Measurements from ENCODE around the gene TMEM129.

DNA sequence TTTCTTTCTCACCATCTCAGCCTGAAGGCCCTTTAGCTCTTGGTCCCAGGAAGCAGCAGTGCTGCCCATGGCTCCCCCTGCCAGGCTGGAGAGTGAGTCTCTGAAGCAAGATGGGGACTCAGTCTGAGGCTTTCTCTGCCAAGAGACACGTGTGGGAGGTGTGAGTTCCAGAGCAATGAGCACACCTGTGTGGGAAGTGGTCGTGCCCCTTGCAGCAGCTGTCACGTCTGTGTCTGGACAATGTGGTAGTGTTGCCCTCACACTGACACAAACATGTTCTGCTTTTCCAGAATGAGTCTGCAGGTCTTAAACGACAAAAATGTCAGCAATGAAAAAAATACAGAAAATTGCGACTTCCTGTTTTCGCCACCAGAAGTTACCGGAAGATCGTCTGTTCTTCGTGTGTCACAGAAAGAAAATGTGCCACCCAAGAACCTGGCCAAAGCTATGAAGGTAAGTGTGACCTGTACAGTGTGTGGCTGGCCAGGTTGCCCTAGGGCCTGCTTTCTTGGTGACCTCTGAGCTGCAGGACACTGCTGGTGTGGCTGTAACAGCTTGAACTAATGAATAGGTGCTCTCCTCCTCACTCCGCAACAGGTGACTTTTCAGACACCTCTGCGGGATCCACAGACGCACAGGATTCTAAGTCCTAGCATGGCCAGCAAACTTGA is 2.1 kb upstream of the TMEM129 start:
- TF ChIP-seq, protein P1, sequence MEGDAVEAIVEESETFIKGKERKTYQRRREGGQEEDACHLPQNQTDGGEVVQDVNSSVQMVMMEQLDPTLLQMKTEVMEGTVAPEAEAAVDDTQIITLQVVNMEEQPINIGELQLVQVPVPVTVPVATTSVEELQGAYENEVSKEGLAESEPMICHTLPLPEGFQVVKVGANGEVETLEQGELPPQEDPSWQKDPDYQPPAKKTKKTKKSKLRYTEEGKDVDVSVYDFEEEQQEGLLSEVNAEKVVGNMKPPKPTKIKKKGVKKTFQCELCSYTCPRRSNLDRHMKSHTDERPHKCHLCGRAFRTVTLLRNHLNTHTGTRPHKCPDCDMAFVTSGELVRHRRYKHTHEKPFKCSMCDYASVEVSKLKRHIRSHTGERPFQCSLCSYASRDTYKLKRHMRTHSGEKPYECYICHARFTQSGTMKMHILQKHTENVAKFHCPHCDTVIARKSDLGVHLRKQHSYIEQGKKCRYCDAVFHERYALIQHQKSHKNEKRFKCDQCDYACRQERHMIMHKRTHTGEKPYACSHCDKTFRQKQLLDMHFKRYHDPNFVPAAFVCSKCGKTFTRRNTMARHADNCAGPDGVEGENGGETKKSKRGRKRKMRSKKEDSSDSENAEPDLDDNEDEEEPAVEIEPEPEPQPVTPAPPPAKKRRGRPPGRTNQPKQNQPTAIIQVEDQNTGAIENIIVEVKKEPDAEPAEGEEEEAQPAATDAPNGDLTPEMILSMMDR (IDR thresholded peaks at IDR 0.05 in 2 of 3, conservative IDR thresholded peaks at IDR 0.05 in 1 of 3; ENCODE audit: control insufficient read depth in 2 of 3, extremely low read depth in 1 of 3, insufficient read depth in 1 of 3, low read depth in 3 of 3, low read length in 3 of 3) = no peak
- TF ChIP-seq POLR2A (IDR thresholded peaks at IDR 0.05; ENCODE audit: low read depth, low read length) (peak; percentile 60), CBX3 (IDR thresholded peaks at IDR 0.05; ENCODE audit: borderline replicate concordance, low read depth) (no peak), EZH2 (IDR thresholded peaks at IDR 0.05; ENCODE audit: borderline replicate concordance, control insufficient read depth, low read depth, low read length) (no peak)
- TF ChIP-seq, protein P2, sequence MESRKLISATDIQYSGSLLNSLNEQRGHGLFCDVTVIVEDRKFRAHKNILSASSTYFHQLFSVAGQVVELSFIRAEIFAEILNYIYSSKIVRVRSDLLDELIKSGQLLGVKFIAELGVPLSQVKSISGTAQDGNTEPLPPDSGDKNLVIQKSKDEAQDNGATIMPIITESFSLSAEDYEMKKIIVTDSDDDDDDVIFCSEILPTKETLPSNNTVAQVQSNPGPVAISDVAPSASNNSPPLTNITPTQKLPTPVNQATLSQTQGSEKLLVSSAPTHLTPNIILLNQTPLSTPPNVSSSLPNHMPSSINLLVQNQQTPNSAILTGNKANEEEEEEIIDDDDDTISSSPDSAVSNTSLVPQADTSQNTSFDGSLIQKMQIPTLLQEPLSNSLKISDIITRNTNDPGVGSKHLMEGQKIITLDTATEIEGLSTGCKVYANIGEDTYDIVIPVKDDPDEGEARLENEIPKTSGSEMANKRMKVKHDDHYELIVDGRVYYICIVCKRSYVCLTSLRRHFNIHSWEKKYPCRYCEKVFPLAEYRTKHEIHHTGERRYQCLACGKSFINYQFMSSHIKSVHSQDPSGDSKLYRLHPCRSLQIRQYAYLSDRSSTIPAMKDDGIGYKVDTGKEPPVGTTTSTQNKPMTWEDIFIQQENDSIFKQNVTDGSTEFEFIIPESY (IDR thresholded peaks at IDR 0.05) = no peak

Data from GM12878 (cell line).